Spleen (tissue), 7 donors: Measurements from ENCODE around the gene MAMDC2.

Source experiments
- POLR2A ChIP-seq, 3 donors: fragments of 450-650 bp; IDR thresholded peaks; one replicate each; pipeline ENCODE4 v1.5.1; 2017; ENCODE audit warnings: antibody characterized with exemption in 3 of 3, mild to moderate bottlenecking in 1 of 3
- POLR2AphosphoS5 ChIP-seq, 3 donors: sonication (generic); formaldehyde crosslinking; IDR thresholded peaks; one replicate each; pipeline ENCODE4 v1.5.1; 2017; ENCODE audit warnings: antibody characterized with exemption in 3 of 3
- TF ChIP-seq, protein P1 (sequence below), 11 experiments: fragments of 200-600 bp in 7 of 11; fragments of 450-650 bp in 4 of 11; sonication (generic) in 4 of 11; IDR thresholded peaks in 8 of 11; conservative IDR thresholded peaks in 3 of 11; 1 replicate in 7 of 11; 2 replicates in 4 of 11; pipeline versions ENCODE4 v1.4.0 to v1.8.0; 2016 to 2021; ENCODE audit warnings: antibody characterized with exemption in 11 of 11, inconsistent platforms in 4 of 11, mild to moderate bottlenecking in 1 of 11
- donor health status: DM: no; HTN: no; CAD: no; lungs with moderate emphysema.
- donor health status: DM: no; HTN: no; CAD: no.
- donor health status: DM: no; HTN: no; CAD: no.

DNA sequence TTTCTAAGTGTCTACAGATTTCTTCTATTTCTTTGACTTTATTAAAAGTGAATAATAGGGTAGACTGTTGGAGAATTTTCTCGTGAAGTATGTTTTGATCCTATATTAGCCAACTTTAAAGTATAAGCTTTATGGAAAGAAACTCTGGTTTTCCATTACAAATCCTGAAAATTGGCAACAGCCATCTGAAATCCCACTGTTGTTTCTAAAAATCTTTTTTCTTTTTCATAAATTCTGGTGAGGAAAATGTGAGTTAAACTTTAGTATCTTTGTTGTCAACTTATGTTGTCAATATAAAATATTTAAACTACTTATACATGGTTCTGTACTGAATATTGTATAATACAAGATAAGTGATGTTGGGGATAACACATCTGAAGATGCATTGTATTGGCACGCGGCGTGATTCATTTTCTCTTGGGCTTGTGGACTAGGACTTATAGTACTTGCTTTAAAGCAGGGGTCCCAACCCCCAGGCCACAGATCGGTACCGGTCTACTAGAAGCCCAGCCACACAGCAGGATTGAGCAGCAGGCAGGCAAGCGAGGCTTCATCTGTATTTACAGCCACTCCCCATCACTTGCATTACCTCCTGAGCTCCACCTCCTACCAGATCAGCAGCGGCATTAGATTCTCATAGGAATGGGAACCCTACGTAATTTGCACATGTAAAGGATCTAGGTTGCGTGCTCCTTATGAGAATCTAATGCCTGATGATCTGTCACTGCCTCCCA, 12.7 kb downstream of the MAMDC2 start:
- TF ChIP-seq, protein P1, sequence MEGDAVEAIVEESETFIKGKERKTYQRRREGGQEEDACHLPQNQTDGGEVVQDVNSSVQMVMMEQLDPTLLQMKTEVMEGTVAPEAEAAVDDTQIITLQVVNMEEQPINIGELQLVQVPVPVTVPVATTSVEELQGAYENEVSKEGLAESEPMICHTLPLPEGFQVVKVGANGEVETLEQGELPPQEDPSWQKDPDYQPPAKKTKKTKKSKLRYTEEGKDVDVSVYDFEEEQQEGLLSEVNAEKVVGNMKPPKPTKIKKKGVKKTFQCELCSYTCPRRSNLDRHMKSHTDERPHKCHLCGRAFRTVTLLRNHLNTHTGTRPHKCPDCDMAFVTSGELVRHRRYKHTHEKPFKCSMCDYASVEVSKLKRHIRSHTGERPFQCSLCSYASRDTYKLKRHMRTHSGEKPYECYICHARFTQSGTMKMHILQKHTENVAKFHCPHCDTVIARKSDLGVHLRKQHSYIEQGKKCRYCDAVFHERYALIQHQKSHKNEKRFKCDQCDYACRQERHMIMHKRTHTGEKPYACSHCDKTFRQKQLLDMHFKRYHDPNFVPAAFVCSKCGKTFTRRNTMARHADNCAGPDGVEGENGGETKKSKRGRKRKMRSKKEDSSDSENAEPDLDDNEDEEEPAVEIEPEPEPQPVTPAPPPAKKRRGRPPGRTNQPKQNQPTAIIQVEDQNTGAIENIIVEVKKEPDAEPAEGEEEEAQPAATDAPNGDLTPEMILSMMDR (IDR thresholded peaks at IDR 0.05 in 8 of 11, conservative IDR thresholded peaks at IDR 0.05 in 3 of 11), result no peak
- no peak for TF ChIP-seq POLR2A (IDR thresholded peaks at IDR 0.05)
- TF ChIP-seq POLR2AphosphoS5 (IDR thresholded peaks at IDR 0.05), result no peak
